Measurements from ENCODE around the gene PLA2G5.
"Not testable (repeated sequence)": the region's sequence is repeated elsewhere in the genome, so short reads cannot be mapped to it uniquely, and the experiment has no call there.

The PLA2G5 gene, protein sequence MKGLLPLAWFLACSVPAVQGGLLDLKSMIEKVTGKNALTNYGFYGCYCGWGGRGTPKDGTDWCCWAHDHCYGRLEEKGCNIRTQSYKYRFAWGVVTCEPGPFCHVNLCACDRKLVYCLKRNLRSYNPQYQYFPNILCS

DNA sequence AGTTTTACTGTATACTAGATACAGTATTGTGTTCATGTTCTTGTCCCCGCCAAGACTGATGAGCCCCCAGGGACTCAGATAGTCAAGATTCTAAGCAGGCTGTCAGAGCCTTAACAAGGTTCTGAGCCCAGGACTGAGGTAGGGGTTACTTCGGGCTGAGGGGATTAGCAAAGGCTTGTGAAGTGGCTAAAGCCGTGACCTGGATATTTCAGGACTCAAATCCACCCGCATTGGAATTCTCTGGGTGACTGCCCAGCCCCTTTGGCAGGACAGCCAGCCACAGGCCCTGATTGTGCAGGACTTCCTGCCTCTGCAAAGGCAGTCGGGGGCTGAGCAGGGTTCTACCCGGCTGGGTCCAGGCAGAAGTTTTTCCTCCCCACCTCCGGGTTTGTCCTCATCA, at the start of gene PLA2G5:
Gene PLA2G5, plus strand, starts transcription at position 321 of the 400 bp plus-strand sequence. CDS start 14,637 bp downstream, outside the sequence.
- TF ChIP-seq, protein P1, sequence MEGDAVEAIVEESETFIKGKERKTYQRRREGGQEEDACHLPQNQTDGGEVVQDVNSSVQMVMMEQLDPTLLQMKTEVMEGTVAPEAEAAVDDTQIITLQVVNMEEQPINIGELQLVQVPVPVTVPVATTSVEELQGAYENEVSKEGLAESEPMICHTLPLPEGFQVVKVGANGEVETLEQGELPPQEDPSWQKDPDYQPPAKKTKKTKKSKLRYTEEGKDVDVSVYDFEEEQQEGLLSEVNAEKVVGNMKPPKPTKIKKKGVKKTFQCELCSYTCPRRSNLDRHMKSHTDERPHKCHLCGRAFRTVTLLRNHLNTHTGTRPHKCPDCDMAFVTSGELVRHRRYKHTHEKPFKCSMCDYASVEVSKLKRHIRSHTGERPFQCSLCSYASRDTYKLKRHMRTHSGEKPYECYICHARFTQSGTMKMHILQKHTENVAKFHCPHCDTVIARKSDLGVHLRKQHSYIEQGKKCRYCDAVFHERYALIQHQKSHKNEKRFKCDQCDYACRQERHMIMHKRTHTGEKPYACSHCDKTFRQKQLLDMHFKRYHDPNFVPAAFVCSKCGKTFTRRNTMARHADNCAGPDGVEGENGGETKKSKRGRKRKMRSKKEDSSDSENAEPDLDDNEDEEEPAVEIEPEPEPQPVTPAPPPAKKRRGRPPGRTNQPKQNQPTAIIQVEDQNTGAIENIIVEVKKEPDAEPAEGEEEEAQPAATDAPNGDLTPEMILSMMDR (IDR thresholded peaks at IDR 0.05; ENCODE audit: low read depth, low read length) = no peak
- DNase-seq (ENCODE audit: low read depth, low spot score) = peak; percentile 41
- in situ Hi-C loops (cut with HindIII; ENCODE audit: low sequenced_read_pairs) = no loop called here
- H3K4me3 ChIP-seq (ENCODE audit: low read depth, low read length) = no peak within 1 kb of the TSS

DNA sequence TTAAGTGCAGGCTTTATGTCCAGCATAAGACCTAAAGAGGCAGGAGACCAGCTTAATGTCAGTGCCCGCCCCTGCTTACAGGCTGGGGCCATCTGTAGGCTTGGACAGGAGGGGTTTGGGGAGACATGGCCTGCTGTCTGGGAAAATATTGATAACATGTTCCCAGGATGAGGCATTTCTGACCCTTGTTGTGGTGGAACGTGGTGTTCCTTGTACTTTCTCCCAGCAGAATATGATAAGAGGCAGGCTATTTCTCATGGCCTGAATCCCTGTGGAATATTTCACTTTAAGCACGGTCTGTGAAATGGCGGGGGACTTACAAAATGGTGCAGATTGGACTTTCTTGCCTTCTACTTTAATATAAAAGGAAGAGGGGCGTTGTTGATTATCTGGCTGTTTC, 41.9 kb upstream of the PLA2G5 start:
- TF ChIP-seq, protein P1 (IDR thresholded peaks at IDR 0.05; ENCODE audit: low read depth, low read length) = no peak
- no peak for DNase-seq (ENCODE audit: low read depth, low spot score)
- H3K4me3 ChIP-seq (ENCODE audit: low read depth, low read length) = no peak overlapping the region
- in situ Hi-C loops (cut with HindIII; ENCODE audit: low sequenced_read_pairs) = no loop called here

DNA sequence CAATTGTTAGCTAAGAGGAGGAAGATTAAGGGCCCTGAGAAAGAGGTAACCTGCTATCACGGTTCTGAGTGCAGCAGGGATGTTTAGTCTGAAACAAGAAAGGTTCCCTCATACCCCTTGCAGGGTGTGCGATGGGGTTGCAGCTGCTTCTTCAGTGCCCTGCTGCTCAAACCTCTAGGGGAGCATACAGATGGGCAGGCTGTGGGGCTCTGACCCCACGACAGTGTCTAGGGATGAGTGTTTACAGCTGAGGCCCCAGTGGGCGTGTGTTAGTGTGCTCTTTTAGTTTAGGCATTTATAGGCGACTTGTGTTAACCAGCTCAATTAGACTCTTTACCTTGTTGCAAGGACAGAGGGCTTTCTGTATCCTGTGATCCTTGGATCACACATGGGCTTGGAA, 41.3 kb upstream of the PLA2G5 start:
- DNase-seq (ENCODE audit: low read depth, low spot score) = no peak
- no peak overlapping the region for H3K4me3 ChIP-seq (ENCODE audit: low read depth, low read length)
- in situ Hi-C loops (cut with HindIII; ENCODE audit: low sequenced_read_pairs) = no loop called here
- TF ChIP-seq, protein P1 (IDR thresholded peaks at IDR 0.05; ENCODE audit: low read depth, low read length) = no peak

DNA sequence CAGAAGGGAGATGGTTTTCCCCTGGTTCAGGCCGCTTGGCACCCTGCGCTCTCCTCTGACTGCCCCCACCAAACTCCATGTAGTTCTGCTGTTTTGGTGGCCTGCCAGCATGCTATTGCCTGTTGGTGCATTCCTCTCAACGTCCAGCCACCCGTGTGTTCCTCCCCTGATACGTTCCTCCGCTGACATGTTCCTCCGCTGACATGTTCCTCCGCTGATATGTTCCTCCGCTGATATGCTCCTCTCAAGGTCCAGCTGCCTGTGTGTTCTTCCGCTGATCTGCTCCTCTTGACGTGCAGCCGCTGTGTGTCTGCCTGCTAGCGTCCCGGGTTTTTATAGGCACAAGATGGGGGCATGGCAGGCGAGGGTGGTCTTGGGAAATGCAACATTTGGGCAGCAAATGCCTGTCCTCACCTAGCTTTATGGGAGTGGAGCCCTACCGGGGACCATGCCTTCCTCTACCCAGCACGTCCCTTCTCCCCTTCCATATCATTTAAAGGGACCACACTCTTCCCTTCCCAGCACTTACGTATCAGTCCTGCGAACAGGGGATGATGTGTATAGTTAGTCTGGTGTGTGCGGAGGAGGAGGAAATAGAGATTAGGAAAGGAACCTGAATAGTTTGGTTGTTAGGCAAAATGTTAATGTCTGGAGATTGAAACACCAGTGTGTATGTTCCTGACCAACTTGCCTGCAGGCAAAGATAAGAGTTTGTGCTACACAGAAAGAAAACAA, 40.6 kb upstream of the PLA2G5 start:
- in situ Hi-C loops (cut with HindIII; ENCODE audit: low sequenced_read_pairs) = no loop called here
- H3K4me3 ChIP-seq (ENCODE audit: low read depth, low read length) = no peak overlapping the region
- DNase-seq (ENCODE audit: low read depth, low spot score) = no peak
- TF ChIP-seq, protein P1 (IDR thresholded peaks at IDR 0.05; ENCODE audit: low read depth, low read length) = no peak

DNA sequence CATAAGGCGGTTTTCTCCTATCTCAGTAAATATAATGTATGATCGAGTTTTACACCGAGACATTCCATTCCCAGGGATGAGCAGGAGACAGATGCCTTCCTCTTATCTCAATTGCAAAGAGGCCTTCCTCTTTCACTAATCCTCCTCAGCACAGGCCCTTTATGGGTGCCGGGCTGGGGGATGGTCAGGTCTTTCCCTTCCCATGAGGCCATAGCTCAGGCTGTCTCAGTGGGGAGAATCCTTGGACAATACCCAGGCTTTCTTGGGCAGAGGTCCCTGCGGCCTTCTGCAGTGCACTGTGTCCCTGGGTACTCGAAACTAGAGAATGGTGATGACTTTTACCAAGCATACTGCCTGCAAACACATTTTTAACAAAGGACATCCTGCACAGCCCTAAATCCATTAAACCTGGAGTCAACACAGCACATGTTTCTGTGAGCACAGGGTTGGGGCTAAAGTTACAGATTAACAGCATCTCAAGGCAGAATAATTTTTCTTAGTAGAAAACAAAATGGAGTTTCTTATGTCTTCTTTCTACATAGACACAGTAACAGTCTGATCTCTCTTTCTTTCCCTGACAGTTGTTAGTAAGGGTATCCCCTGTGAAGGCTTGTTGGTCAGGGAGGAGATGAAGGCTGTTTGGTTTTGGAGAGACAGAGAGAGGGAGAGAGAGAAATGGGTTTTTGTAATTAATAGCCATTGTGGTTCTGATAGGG, 39.4 kb upstream of the PLA2G5 start:
- H3K4me3 ChIP-seq (ENCODE audit: low read depth, low read length); DNase-seq (ENCODE audit: low read depth, low spot score); in situ Hi-C loops (cut with HindIII; ENCODE audit: low sequenced_read_pairs): not testable (repeated sequence)

DNA sequence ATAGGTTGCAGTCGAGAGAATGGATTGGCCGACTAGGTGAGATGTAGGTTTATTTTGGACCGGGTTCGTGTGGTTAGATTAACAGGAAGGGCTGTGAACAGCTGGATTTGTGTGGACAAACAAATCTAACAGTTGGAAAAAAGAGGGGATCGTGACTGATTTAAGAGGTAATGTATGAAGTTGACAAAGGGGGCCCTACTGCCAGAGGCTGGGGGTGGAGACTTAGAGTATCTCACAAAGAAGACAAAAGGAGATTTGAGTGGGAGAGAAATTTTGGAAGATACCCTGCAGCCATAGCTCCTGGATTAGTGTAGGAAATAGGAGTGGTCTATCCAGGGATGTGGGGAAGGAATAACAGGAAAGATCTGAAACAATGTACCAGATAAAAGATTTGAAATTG, 38.8 kb upstream of the PLA2G5 start:
- no peak for DNase-seq (ENCODE audit: low read depth, low spot score)
- H3K4me3 ChIP-seq (ENCODE audit: low read depth, low read length) = no peak overlapping the region
- in situ Hi-C loops (cut with HindIII; ENCODE audit: low sequenced_read_pairs) = no loop called here
- TF ChIP-seq, protein P1 (IDR thresholded peaks at IDR 0.05; ENCODE audit: low read depth, low read length) = no peak

DNA sequence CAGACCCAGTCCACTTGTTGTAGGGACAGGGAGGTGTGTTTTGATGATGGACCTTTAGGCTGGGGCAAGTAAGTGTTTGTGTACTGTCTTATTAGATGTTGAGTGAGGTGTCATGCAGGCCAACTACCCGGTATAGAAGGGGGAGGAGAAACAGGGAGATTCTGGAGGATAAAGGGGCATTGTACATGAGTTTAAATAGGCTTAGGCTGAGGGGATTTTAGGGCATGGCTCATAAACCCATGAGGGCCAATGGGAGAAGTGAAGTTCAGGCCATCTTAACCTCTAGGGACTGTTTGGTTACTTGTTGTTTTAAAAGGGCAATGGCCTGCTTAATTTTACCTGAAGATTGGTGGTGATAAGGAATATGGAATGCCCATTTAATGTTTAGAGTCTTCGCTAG, 38.2 kb upstream of the PLA2G5 start:
- in situ Hi-C loops (cut with HindIII; ENCODE audit: low sequenced_read_pairs) = no loop called here
- H3K4me3 ChIP-seq (ENCODE audit: low read depth, low read length) = no peak overlapping the region
- TF ChIP-seq, protein P1 (IDR thresholded peaks at IDR 0.05; ENCODE audit: low read depth, low read length) = no peak
- no peak for DNase-seq (ENCODE audit: low read depth, low spot score)
